ENCODE results near the gene RTP5. TPM values are rescaled to one million over a fixed set of nuclear protein-coding genes. Genes with fewer than 3 reads are reported as not detected.

The RTP5 gene
- total RNA-seq, 1 donor from 2014 or later: not detected

GRCh38 chr2:241835611-241836010 is 33.9 kb upstream of the RTP5 start:
- H3K27me3 Mint-ChIP-seq (ENCODE audit: insufficient read depth): peaks cover 31% of the 10 kb centered on the region
- intact Hi-C loops (cut with micrococcal nuclease): no loop called here
- no peak overlapping the region for H3K4me3 Mint-ChIP-seq
- peaks cover 6% of the 10 kb centered on the region for H3K9me3 Mint-ChIP-seq
- no peak overlapping the region for H3K27ac Mint-ChIP-seq
- DNase-seq (ENCODE audit: low spot score): no peak
- peaks cover 21% of the 10 kb centered on the region for H3K4me1 Mint-ChIP-seq (ENCODE audit: low read depth)
- H3K36me3 Mint-ChIP-seq (ENCODE audit: low read depth): no peaks in the 10 kb centered on the region

GRCh38 chr2:241836292-241836691 is 33.2 kb upstream of the RTP5 start:
- peaks cover 6% of the 10 kb centered on the region for H3K9me3 Mint-ChIP-seq
- no peaks in the 10 kb centered on the region for H3K36me3 Mint-ChIP-seq (ENCODE audit: low read depth)
- intact Hi-C loops (cut with micrococcal nuclease): no loop called here
- H3K27ac Mint-ChIP-seq: no peak overlapping the region
- no peak for DNase-seq (ENCODE audit: low spot score)
- H3K4me3 Mint-ChIP-seq: no peak overlapping the region
- peaks cover 31% of the 10 kb centered on the region for H3K27me3 Mint-ChIP-seq (ENCODE audit: insufficient read depth)
- peaks cover 21% of the 10 kb centered on the region for H3K4me1 Mint-ChIP-seq (ENCODE audit: low read depth)

GRCh38 chr2:241837197-241837965 is 32.1 kb upstream of the RTP5 start:
- no peak for DNase-seq (ENCODE audit: low spot score)
- Mint-ChIP-seq H3K27me3 (ENCODE audit: insufficient read depth) (peaks cover 28% of the 10 kb centered on the region), H3K4me1 (ENCODE audit: low read depth) (peaks cover 21% of the 10 kb centered on the region), H3K27ac (no peak overlapping the region), H3K9me3 (peaks cover 6% of the 10 kb centered on the region), H3K4me3 (no peak overlapping the region), H3K36me3 (ENCODE audit: low read depth) (no peaks in the 10 kb centered on the region)
- intact Hi-C loops (cut with micrococcal nuclease): no loop called here

- peaks cover 15% of the 10 kb centered on the region for H3K27me3 Mint-ChIP-seq (ENCODE audit: insufficient read depth)
- peaks cover 8% of the 10 kb centered on the region for H3K9me3 Mint-ChIP-seq
- intact Hi-C loops (cut with micrococcal nuclease): loop anchor here (5.0 kb wide), 2 partner anchors 36 to 79 kb away; no protein-coding TSS in a partner anchor
- peak overlapping the region; percentile 55 for H3K27ac Mint-ChIP-seq
- H3K4me3 Mint-ChIP-seq: no peak overlapping the region
- H3K4me1 Mint-ChIP-seq (ENCODE audit: low read depth): peaks cover 33% of the 10 kb centered on the region
- no peak for DNase-seq (ENCODE audit: low spot score)
- H3K36me3 Mint-ChIP-seq (ENCODE audit: low read depth): peaks cover 5% of the 10 kb centered on the region
Measured at GRCh38 chr2:241841181-241842066, 28.1 kb upstream of the RTP5 start.

GRCh38 chr2:241842067-241842415 is 27.5 kb upstream of the RTP5 start:
- H3K4me3 Mint-ChIP-seq: no peak overlapping the region
- intact Hi-C loops (cut with micrococcal nuclease): loop anchor here (5.0 kb wide), 2 partner anchors 35 to 80 kb away; no protein-coding TSS in a partner anchor
- peaks cover 7% of the 10 kb centered on the region for H3K36me3 Mint-ChIP-seq (ENCODE audit: low read depth)
- no peak for DNase-seq (ENCODE audit: low spot score)
- H3K27ac Mint-ChIP-seq: peak overlapping the region; percentile 87
- H3K9me3 Mint-ChIP-seq: peaks cover 8% of the 10 kb centered on the region
- peaks cover 32% of the 10 kb centered on the region for H3K4me1 Mint-ChIP-seq (ENCODE audit: low read depth)
- H3K27me3 Mint-ChIP-seq (ENCODE audit: insufficient read depth): peaks cover 12% of the 10 kb centered on the region

- peak overlapping the region; percentile 69 for H3K4me3 Mint-ChIP-seq
- H3K27ac Mint-ChIP-seq: peak overlapping the region; percentile 87
- H3K9me3 Mint-ChIP-seq: peaks cover 8% of the 10 kb centered on the region
- intact Hi-C loops (cut with micrococcal nuclease): loop anchor here (5.0 kb wide), 2 partner anchors 35 to 80 kb away; no protein-coding TSS in a partner anchor
- peaks cover 32% of the 10 kb centered on the region for H3K4me1 Mint-ChIP-seq (ENCODE audit: low read depth)
- peaks cover 8% of the 10 kb centered on the region for H3K27me3 Mint-ChIP-seq (ENCODE audit: insufficient read depth)
- DNase-seq (ENCODE audit: low spot score): peak; percentile 24
- H3K36me3 Mint-ChIP-seq (ENCODE audit: low read depth): peaks cover 7% of the 10 kb centered on the region
Measured at GRCh38 chr2:241842620-241843211, 26.8 kb upstream of the RTP5 start.

- no peak for DNase-seq (ENCODE audit: low spot score)
- Mint-ChIP-seq H3K27ac (peak overlapping the region; percentile 87), H3K4me1 (ENCODE audit: low read depth) (peaks cover 31% of the 10 kb centered on the region), H3K9me3 (peaks cover 8% of the 10 kb centered on the region), H3K36me3 (ENCODE audit: low read depth) (peaks cover 7% of the 10 kb centered on the region), H3K27me3 (ENCODE audit: insufficient read depth) (peaks cover 8% of the 10 kb centered on the region), H3K4me3 (peak overlapping the region; percentile 69)
- intact Hi-C loops (cut with micrococcal nuclease): loop anchor here (1.0 to 5.0 kb wide), 5 partner anchors 16 to 528 kb away; partner anchors contain the start of genes HDLBP and SEPTIN2
Measured at GRCh38 chr2:241843321-241844065, 26.0 kb upstream of the RTP5 start.

- intact Hi-C loops (cut with micrococcal nuclease): loop anchor here (1.0 to 5.0 kb wide), 5 partner anchors 15 to 529 kb away; partner anchors contain the start of genes HDLBP and SEPTIN2
- H3K27ac Mint-ChIP-seq: peak overlapping the region; percentile 95
- H3K4me1 Mint-ChIP-seq (ENCODE audit: low read depth): peaks cover 27% of the 10 kb centered on the region
- peaks cover 8% of the 10 kb centered on the region for H3K27me3 Mint-ChIP-seq (ENCODE audit: insufficient read depth)
- H3K4me3 Mint-ChIP-seq: peak overlapping the region; percentile 43
- peak; percentile 79 for DNase-seq (ENCODE audit: low spot score)
- H3K36me3 Mint-ChIP-seq (ENCODE audit: low read depth): peaks cover 7% of the 10 kb centered on the region
- peaks cover 8% of the 10 kb centered on the region for H3K9me3 Mint-ChIP-seq
Measured at GRCh38 chr2:241844066-241844728, 25.3 kb upstream of the RTP5 start.

- intact Hi-C loops (cut with micrococcal nuclease): loop anchor here (1.0 to 5.0 kb wide), 5 partner anchors 14 to 530 kb away; partner anchors contain the start of genes HDLBP and SEPTIN2
- Mint-ChIP-seq H3K4me1 (ENCODE audit: low read depth) (peaks cover 27% of the 10 kb centered on the region), H3K27ac (peak overlapping the region; percentile 95), H3K4me3 (peak overlapping the region; percentile 43), H3K36me3 (ENCODE audit: low read depth) (peaks cover 7% of the 10 kb centered on the region), H3K27me3 (ENCODE audit: insufficient read depth) (peaks cover 5% of the 10 kb centered on the region), H3K9me3 (peaks cover 8% of the 10 kb centered on the region)
- no peak for DNase-seq (ENCODE audit: low spot score)
Measured at GRCh38 chr2:241844831-241845578, 24.5 kb upstream of the RTP5 start.

- intact Hi-C loops (cut with micrococcal nuclease): no loop called here
- peaks cover 7% of the 10 kb centered on the region for H3K36me3 Mint-ChIP-seq (ENCODE audit: low read depth)
- peaks cover 5% of the 10 kb centered on the region for H3K27me3 Mint-ChIP-seq (ENCODE audit: insufficient read depth)
- peak overlapping the region; percentile 43 for H3K4me3 Mint-ChIP-seq
- peaks cover 27% of the 10 kb centered on the region for H3K4me1 Mint-ChIP-seq (ENCODE audit: low read depth)
- peak overlapping the region; percentile 95 for H3K27ac Mint-ChIP-seq
- no peak for DNase-seq (ENCODE audit: low spot score)
- peaks cover 8% of the 10 kb centered on the region for H3K9me3 Mint-ChIP-seq
Measured at GRCh38 chr2:241846406-241846805, 23.1 kb upstream of the RTP5 start.
